ENCODE measurements around the gene ABHD16B. TPM values are rescaled to one million over a fixed set of nuclear protein-coding genes. Genes with fewer than 3 reads are reported as not detected.
"Not testable (repeated sequence)": the region's sequence is repeated elsewhere in the genome, so short reads cannot be mapped to it uniquely, and the experiment has no call there.

ABHD16B gene
- polyA plus RNA-seq, 2 of the 4 experiments (the other 2 are of a cell fraction) = not detected

GRCh38 chr20:63868264-63868663, 7.0 kb downstream of the ABHD16B start (continued):
- TF ChIP-seq SREBF2 (IDR thresholded peaks at IDR 0.05) = no peak
- TF ChIP-seq KDM5A (IDR thresholded peaks at IDR 0.05) = no peak
- no peak for TF ChIP-seq MAZ (IDR thresholded peaks at IDR 0.05; ENCODE audit: borderline replicate concordance, low read depth, low read length)

- Histone ChIP-seq H3K9me3 (no peaks in the 10 kb centered on the region), H3K4me1 (no peaks in the 10 kb centered on the region), H3K27ac (0 out of 6 replicates have a peak overlapping the region, but pooled peaks of 1 of the 2 experiments have one; percentile 7), H3K4me2 (no peak overlapping the region), H3K4me3 (no peak overlapping the region)
- CTCF ChIA-PET = interaction anchor here (0.9 to 2.1 kb wide), 3 partner anchors 9 to 100 kb away, joined by 3 to 7 read pairs (median 5); partner anchors contain the start of gene TPD52L2
- FAIRE-seq (no peak), DNase-seq (ENCODE audit: low read depth in 1 of 2, low spot score in 1 of 2) (peak in 1 of 2 experiments; percentile 43), ATAC-seq (peak; percentile 28 to 59; a peak in 4 of 6 replicates)
- POLR2A ChIA-PET = interaction anchor here (1.9 kb wide), 1 partner anchor 9 kb away, joined by 11 read pairs; the partner anchor contains the start of gene TPD52L2
- 87% methylated on average over 13 of the region's 14 CpGs for WGBS (ENCODE audit: missing lambda C conversion rate)
- no peak for TF ChIP-seq FOSL2 (IDR thresholded peaks at IDR 0.05)
- peak; percentile 44; the same call in 1 of the 2 replicates for TF ChIP-seq FOSL2 (CRISPR knock-in tag; IDR thresholded peaks at IDR 0.05)
- TF ChIP-seq MAFK (IDR thresholded peaks at IDR 0.05; ENCODE audit: partially characterized antibody) = peak; percentile 75
- TF ChIP-seq HOXA7 (CRISPR knock-in tag; IDR thresholded peaks at IDR 0.05) = no peak
- no peak for TF ChIP-seq RFX5 (IDR thresholded peaks at IDR 0.05)
- TF ChIP-seq ESRRA (IDR thresholded peaks at IDR 0.05; ENCODE audit: borderline replicate concordance, low read length) = no peak
- TF ChIP-seq NPAS2 (CRISPR knock-in tag; IDR thresholded peaks at IDR 0.05; ENCODE audit: borderline replicate concordance) = no peak
- no peak for TF ChIP-seq JUNB (IDR thresholded peaks at IDR 0.05)
- no peak for TF ChIP-seq CBX2 (IDR thresholded peaks at IDR 0.05; ENCODE audit: borderline replicate concordance, low read depth)
Measured at GRCh38 chr20:63873477-63873971, 12.2 kb downstream of the ABHD16B start.

GRCh38 chr20:63874241-63874640, 12.9 kb downstream of the ABHD16B start:
- ChIA-PET CTCF (interaction anchor here (1.9 to 2.1 kb wide), 2 partner anchors 10 to 100 kb away, joined by 5 to 7 read pairs; partner anchors contain the start of gene TPD52L2), POLR2A (interaction anchor here (1.9 kb wide), 1 partner anchor 9 kb away, joined by 11 read pairs; the partner anchor contains the start of gene TPD52L2)
- H3K4me3 ChIP-seq; H3K4me1 ChIP-seq; H3K27ac ChIP-seq; ATAC-seq; H3K4me2 ChIP-seq; H3K9me3 ChIP-seq; DNase-seq (ENCODE audit: low read depth in 1 of 2, low spot score in 1 of 2); FAIRE-seq: not testable (repeated sequence)
- WGBS (ENCODE audit: missing lambda C conversion rate) = 95% methylated on average over 7 of the region's 7 CpGs

GRCh38 chr20:63876489-63877036, 15.3 kb downstream of the ABHD16B start:
- no peaks in the 10 kb centered on the region for H3K9me3 ChIP-seq
- DNase-seq (ENCODE audit: low read depth in 1 of 2, low spot score in 1 of 2) = no peak
- no peaks in the 10 kb centered on the region for H3K4me1 ChIP-seq
- FAIRE-seq = no peak
- POLR2A ChIA-PET = interaction anchor here (1.0 to 4.5 kb wide), 2 partner anchors 11 to 18 kb away, joined by 4 to 26 read pairs; partner anchors contain the start of genes DNAJC5 and TPD52L2
- TF ChIP-seq FOSL2 (IDR thresholded peaks at IDR 0.05) = no peak
- TF ChIP-seq FOSL2 (CRISPR knock-in tag; IDR thresholded peaks at IDR 0.05) = no peak
- TF ChIP-seq HOXB13 (CRISPR knock-in tag; IDR thresholded peaks at IDR 0.05; ENCODE audit: low read depth) = no peak
- TF ChIP-seq CHD2 (IDR thresholded peaks at IDR 0.05; ENCODE audit: low read length, partially characterized antibody) = no peak
- TF ChIP-seq TP53 (CRISPR knock-in tag; IDR thresholded peaks at IDR 0.05) = no peak
- TF ChIP-seq NFE2L2 (conservative IDR thresholded peaks at IDR 0.05; ENCODE audit: low read length) = no peak
- TF ChIP-seq RNF2 (IDR thresholded peaks at IDR 0.05; ENCODE audit: borderline replicate concordance, low read depth) = no peak
- TF ChIP-seq EHF (CRISPR knock-in tag; IDR thresholded peaks at IDR 0.05) = no peak
- TF ChIP-seq RAD21 (conservative IDR thresholded peaks at IDR 0.05 in 1 of 2, IDR thresholded peaks at IDR 0.05 in 1 of 2) = no peak
- H3K4me3 ChIP-seq = no peak overlapping the region
- WGBS (ENCODE audit: missing lambda C conversion rate) = 90% methylated on average over 19 of the region's 19 CpGs
- H3K27ac ChIP-seq = no peak overlapping the region
- no peak overlapping the region for H3K4me2 ChIP-seq
- ATAC-seq = no peak
- CTCF ChIA-PET = interaction anchor here (0.9 to 1.4 kb wide), 3 partner anchors 90 to 244 kb away, joined by 3 to 4 read pairs (median 3); no protein-coding TSS in a partner anchor

Data from A549 (cell line).